GM12873 (cell line): ENCODE data around the gene ADAM33.

Source experiments
- TF ChIP-seq, protein P1 (sequence below): IDR thresholded peaks from 2 replicates; pipeline ENCODE4 v1.5.1; 2012; ENCODE audit warnings: low read depth, mild to moderate bottlenecking, moderate library complexity, low read length, control low read depth; ENCODE audit not compliant: insufficient read depth; ENCODE audit errors: missing control alignments

Gene ADAM33

DNA sequence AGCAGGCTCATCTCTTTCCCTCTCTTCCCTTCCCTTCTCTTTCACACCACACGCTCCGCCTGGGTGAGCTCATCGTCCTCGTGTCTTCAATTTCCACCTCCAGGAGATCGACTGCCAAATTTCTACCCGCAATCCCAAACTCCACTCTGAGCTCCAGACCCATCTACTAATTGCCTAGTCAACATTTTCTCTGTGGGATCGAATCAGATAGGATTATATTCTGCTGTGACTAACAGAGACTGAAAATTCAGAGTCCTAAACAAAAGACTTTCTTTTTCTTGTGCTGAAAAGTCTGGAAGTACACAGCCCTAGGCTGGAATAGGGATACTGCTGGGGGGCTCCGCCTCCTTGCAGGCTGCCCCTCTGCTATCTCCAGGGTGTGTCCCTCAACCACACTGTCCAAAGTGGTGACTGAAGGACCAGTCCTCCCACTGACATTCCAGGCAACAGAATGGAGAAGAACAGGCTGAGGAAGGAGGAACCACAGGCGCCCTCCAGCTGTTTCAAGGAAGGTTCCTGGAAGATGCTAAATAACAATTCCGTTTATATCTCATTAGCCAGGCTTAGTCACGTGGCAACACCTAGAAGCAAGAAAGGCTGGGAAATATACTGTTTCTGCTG, 45.7 kb upstream of the ADAM33 start:
- TF ChIP-seq, protein P1, sequence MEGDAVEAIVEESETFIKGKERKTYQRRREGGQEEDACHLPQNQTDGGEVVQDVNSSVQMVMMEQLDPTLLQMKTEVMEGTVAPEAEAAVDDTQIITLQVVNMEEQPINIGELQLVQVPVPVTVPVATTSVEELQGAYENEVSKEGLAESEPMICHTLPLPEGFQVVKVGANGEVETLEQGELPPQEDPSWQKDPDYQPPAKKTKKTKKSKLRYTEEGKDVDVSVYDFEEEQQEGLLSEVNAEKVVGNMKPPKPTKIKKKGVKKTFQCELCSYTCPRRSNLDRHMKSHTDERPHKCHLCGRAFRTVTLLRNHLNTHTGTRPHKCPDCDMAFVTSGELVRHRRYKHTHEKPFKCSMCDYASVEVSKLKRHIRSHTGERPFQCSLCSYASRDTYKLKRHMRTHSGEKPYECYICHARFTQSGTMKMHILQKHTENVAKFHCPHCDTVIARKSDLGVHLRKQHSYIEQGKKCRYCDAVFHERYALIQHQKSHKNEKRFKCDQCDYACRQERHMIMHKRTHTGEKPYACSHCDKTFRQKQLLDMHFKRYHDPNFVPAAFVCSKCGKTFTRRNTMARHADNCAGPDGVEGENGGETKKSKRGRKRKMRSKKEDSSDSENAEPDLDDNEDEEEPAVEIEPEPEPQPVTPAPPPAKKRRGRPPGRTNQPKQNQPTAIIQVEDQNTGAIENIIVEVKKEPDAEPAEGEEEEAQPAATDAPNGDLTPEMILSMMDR: no peak

DNA sequence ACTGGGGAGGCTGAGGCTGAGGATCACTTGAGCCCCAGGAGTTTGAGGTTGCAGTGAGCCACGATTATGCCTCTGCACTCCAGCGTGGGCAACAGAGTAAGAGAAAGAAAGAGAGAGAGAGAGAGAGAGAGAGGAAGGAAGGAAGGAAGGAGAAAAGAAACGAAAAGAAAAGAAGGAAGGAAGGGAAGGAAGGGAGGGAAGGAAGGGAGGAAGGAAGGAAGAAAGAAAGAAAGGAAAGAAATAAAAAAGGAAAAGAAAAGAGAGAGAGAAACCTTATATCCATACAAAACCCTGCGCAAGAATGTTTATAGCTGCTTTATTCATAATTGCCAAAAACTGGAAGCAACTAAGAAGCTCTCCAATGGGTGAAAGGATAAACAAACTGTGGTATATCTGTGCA, 42.5 kb upstream of the ADAM33 start:
- TF ChIP-seq, protein P1: no peak

DNA sequence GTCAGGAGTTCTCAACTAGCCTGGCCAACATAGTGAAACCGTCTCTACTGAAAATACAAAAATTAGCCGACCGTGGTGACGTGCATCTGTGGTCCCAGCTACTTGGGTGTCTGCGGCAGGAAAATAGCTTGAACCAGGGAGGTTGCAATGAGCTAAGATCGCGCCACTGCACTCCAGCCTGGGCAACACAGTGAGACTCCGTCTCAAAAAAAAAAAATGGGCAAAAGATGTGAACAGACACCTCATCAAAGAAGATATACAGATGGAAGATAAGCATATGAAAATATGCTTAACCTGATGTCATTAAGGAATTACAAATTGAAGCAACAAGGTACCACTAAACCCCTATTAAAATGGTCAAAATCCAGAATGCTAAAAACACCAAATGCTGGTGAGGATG, 41.5 kb upstream of the ADAM33 start:
- TF ChIP-seq, protein P1: no peak

DNA sequence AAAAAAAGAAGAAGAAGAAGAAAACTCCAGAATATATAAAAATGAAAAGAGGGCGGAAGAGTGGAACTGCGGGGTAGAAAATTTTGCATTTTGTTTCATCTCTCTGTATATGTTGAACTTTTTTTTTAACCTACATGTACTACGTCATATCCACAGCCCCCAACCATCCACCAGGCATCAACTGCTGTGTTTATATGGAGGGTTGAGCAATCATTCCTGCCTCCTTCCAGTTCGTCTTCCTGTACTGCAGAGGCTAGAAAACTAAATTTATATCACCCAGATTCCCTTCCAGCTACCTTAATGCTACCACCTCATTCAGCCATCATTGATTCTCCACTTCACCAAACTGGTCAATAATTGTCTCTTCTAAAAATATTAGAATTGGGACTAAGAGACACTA, 40.1 kb upstream of the ADAM33 start:
- TF ChIP-seq, protein P1: no peak

DNA sequence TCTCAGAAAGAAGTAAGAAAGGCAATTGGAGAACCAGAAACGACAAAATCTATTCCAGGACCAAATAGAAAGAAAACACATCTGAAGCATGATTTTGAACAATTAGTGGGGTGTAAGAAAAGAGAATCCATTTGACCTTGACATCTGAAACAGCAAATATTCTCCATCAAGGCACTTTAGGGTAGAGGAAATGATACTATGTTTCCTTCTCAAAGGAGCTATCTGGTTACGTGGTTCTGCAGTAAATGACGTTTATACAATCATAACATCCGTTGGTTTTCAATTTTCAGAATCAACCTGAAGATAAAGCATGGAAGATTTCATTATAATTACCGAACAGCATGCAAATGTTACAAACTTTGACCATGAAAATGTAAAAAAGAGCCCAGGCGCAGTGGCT, 38.8 kb upstream of the ADAM33 start:
- TF ChIP-seq, protein P1: no peak

DNA sequence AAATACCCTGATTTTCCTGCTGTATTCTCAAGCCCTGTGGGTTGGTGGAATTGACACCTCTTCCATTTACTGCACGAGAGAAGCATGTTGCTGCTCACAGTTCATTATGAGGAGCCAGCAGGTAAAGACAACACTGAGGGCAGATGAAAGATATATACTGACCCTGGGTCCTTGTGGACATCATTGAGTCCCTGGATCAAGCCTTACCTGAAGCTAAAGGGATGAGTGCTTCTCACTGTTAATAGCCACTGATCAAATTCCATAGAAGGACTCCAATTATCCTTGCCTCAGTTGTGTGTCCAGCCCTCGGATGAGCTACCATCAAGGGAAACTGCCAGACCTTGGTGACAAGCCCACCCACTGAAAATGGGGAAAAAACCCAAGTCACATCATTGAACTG, 38.3 kb upstream of the ADAM33 start:
- TF ChIP-seq, protein P1: no peak

DNA sequence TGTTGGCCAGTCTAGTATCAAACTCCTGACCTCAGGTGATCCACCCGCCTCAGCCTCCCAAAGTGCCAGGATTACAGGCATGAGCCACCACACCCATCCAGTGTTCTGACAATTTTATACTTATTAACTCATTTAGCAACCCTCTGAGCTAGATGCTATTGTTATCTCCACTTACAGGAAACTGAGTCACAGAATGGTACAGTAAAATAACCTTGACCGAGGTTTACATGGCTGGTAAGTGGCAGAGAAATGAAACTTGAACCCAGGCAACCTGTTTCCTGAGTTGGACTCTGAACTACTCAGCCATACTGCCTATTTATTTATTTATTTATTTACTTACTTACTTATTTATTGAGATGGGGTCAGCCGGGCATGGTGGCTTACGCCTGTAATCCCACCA, 37.2 kb upstream of the ADAM33 start:
- TF ChIP-seq, protein P1: no peak
